A673 (cell line): ENCODE measurements around the gene SSPN.

ENCODE experiments used
- EZH2 ChIP-seq: fragments of 200-600 bp; sonication (generic); IDR thresholded peaks from 2 replicates; pipeline ENCODE4 v1.6.1; 2017; ENCODE audit warnings: borderline replicate concordance, low read depth, mild to moderate bottlenecking, mixed read lengths, antibody characterized with exemption, low read length; ENCODE audit not compliant: poor library complexity, severe bottlenecking
- TF ChIP-seq, protein P1 (sequence below): fragments of 300-800, 200-600 bp; sonication (generic); conservative IDR thresholded peaks from 2 replicates; pipeline ENCODE4 v1.5.1; 2017; ENCODE audit warnings: low read depth, mild to moderate bottlenecking, antibody characterized with exemption, low read length, moderate library complexity, mixed read lengths

GRCh38 chr12:26293612-26294011 lies 98.2 kb downstream of the SSPN start:
- TF ChIP-seq, protein P1, sequence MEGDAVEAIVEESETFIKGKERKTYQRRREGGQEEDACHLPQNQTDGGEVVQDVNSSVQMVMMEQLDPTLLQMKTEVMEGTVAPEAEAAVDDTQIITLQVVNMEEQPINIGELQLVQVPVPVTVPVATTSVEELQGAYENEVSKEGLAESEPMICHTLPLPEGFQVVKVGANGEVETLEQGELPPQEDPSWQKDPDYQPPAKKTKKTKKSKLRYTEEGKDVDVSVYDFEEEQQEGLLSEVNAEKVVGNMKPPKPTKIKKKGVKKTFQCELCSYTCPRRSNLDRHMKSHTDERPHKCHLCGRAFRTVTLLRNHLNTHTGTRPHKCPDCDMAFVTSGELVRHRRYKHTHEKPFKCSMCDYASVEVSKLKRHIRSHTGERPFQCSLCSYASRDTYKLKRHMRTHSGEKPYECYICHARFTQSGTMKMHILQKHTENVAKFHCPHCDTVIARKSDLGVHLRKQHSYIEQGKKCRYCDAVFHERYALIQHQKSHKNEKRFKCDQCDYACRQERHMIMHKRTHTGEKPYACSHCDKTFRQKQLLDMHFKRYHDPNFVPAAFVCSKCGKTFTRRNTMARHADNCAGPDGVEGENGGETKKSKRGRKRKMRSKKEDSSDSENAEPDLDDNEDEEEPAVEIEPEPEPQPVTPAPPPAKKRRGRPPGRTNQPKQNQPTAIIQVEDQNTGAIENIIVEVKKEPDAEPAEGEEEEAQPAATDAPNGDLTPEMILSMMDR = no peak
- no peak for TF ChIP-seq EZH2
